GM18868 (cell line): ENCODE data around the gene RMP24.
A peak's percentile ranks its signal among the peaks of the same experiment; 100 is the strongest.
"Not testable (repeated sequence)": the region's sequence is repeated elsewhere in the genome, so short reads cannot be mapped to it uniquely, and the experiment has no call there.

ENCODE experiments used
- ATAC-seq: cut with Tn5 transposase; IDR thresholded peaks from one replicate; pipeline ENCODE4 v1.9.1; 2021; ENCODE audit warnings: mild to moderate bottlenecking, moderate library complexity; ENCODE audit not compliant: unreplicated experiment

RMP24 gene

GRCh38 chr18:35967866-35968265 is 4.6 kb upstream of the RMP24 start:
- ATAC-seq: not testable (repeated sequence)

DNA sequence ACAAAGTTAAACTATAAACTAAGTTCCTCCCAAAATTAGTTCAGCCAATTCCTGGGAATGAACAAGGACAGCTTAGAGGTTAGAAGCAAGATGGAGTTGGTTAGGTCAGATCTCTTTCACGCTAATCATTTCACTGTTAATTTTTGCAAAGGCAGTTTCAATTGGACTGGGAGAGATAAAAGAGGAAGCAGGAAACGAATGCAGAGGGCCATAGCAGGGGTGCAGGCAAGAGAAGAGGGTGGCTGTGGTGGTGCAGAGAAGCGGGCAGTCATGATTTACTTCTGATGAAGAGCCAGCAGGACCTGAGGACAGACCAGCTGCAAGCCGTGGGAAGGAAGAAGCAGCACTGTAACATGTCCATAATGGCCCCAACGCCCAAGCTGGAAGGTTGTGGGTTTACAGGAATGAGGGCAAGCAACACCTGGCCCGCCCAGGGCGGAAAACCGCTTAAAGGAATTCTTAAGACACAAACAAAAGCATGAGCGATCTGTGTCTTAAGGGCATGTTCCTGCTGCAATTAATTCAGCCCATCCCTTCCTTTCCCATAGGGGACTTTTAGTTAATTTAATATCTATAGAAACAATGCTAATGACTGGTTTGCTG is 4.1 kb upstream of the RMP24 start:
- ATAC-seq: no peak

DNA sequence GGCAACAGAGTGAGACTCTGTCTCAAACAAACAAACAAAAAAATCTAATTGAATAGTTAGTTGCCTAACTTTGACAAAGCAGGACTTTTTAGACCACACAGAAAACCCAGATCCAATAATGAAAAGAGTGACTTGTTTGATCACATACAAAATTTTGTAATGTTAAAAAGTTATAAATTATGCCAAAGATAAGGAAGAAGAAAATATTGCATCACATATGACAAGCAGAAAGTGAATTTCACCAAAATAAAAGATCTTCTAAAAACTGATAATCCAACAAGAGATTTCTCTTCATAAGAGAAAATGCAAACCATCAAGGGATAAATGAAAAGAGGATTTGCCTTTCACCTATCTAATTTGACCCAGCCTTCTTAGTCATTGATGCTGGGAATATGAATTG is 2.8 kb upstream of the RMP24 start:
- ATAC-seq: no peak

- peak; percentile 7 for ATAC-seq
Observed at GRCh38 chr18:35971661-35972196, 750 bp upstream of the RMP24 start.

DNA sequence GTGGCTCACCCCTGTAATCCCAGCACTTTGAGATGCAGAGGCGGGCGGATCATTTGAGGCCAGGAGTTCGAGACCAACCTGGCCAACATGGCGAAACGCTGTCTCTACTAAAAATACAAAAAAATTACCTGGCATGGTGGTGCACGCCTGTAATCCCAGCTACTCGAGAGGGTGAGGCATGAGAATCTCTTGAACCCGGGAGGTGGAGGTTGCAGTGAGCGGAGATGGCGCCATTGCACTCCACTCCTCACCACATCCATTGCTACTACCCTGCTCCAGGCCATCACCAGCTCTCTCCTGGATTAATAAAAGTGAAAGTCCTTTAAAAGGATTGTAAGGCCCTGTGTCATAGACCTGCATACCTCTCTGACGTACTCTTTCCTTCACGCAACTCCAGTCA is 1.2 kb downstream of the RMP24 start:
- no peak for ATAC-seq

GRCh38 chr18:35974181-35974580 is 1.7 kb downstream of the RMP24 start:
- no peak for ATAC-seq

GRCh38 chr18:35979112-35979511 is 6.6 kb downstream of the RMP24 start:
- ATAC-seq: no peak

- ATAC-seq: no peak
Observed at GRCh38 chr18:35982409-35983114, 10.1 kb downstream of the RMP24 start.

DNA sequence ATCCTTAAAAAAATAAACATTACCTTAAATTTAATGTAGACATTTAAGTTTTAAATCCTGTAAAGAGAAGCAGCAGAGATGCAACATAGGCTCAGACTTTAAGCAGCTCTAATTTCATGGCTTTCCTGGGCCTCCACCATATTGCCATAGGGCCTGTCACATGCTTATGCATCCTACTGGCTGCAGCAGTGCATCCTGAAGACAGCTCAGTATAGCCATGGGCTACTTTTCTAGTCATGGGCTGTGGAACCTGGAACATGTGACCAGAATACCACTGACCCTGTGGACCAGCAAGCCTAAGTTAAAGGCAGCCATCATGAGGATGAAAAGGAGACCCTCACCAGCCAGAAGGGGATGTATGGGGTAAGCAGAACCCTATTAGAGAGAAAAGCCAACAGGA is 10.7 kb downstream of the RMP24 start:
- no peak for ATAC-seq

DNA sequence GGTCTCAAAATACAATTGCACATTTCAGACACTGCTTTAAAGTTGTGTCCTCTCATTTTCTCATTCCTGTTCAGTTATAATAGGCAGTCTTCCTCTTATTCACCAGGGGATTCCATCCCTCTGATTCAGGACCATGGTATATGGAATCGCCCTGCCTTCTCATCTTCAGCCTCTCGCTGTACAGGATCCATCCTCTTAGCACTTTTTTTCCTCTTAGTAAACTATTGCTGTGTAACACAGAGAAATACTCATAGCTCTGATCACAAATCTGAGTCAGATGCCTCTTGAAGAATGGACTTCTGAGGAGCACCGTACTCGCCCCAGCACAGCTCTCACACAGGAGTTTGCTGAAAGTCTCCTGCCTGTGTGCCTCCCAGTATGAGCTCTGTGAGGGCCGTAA is 11.3 kb downstream of the RMP24 start:
- no peak for ATAC-seq

DNA sequence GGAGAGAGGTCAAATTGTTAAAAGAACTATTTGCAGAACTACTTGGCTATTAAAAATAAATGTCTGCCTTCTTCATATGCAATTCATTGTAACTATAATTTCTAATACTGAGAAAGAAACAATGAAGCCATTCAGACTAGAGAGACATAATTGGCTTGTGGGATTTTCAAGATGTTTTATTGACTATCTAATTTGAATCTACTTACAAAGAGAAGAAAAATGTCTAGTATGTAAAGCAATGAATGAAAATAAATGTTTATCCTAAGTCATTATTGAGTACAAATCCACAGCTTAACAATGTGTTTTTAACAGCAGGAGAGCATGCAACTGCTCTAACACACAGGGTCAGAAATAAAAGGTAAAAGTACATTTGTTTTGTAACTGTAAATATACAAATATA is 19.2 kb downstream of the RMP24 start:
- no peak for ATAC-seq

DNA sequence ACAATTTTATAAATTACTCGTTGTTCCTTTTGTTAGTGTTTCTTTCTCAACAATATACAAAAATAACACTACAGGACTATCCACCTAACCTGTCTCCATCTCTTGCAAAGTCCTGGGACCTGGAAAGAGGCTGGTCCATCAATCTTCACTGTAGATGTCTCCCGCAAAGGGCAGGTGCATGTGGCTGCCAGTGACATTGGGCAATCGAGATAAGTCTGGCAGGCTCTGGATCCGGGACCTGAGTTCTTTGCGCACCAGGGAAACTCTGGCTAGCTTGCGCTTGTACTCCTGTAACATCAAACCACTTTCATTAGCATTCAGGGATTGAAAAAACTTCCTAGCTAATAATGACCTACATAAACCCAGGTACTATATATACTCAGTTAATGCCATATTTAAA is 20.5 kb downstream of the RMP24 start:
- no peak for ATAC-seq

GRCh38 chr18:35998967-35999366 is 26.5 kb downstream of the RMP24 start:
- no peak for ATAC-seq

DNA sequence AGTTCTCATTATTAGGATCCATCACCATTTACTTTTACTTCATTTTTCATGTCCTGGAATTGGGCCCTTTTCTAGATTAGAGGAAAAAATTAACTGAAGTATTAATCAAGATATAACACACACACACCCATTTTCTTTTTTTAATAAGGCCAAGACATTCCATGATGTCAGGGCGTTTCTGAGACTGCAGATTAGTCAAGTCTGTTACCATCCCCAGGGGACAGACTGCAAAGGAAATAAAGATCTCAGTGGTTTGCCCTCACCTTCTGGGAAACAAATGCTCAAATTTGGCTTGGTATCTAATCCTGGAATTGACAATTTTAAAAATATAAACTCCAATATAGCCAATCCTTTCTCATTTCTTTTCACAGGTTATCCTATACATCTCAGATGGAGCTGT is 27.4 kb downstream of the RMP24 start:
- no peak for ATAC-seq

DNA sequence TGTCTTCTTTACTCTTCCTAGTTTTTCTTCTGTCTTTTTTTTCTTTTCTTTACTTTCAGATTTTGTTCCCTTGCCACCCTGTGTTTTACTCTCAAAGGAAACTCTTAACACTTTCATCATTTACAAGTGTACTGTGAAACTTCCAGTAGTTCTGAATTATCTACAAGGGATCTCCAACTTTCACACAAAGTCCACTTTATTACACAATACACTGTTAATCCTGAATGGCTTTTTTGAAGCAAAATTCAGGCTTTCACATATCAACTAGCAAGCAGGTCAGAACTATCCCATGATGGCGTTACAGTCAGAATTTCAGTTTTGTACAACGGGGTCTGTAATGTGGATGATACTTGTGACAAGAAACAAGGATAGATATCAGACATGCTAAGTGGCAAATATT is 34.5 kb downstream of the RMP24 start:
- no peak for ATAC-seq

- no peak for ATAC-seq
Observed at GRCh38 chr18:36009214-36009613, 36.7 kb downstream of the RMP24 start.

DNA sequence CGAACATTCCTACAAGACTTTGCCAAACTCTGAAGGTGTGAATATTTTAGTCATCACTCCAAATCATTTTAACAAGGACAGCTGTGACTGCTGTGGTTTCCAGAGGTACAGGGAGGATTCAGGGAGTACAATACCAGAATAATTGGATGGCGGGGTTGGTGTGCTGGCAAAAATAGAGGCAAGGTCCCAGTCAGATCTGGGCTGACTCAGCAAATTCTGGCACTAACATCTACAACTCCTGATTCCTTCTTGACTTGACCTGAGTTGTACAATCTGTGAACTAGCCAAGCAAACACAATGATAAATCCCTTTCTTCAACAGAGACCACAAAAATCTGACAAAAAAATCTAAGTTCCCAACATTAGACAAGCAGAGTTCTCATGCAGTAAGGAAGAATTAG is 40.4 kb downstream of the RMP24 start:
- ATAC-seq: no peak

DNA sequence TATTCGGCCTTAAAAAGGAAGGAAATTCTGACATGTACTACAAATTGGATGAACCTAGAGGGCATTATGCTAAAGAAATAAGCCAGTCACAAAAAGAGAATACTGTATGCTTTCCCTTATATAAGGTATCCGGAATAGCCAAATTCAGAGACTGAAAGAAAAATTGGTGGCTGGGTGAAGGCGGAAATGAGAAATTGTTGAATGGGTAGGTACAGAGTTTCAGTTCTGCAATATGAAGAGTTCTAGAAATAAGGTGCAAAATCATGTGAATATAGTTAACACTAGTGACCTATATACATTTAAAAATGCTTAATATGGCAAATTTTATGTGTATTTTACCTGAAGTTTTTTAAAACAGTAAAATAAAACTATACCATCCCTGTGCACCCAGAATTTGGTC is 43.1 kb downstream of the RMP24 start:
- ATAC-seq: peak; percentile 91

- ATAC-seq: peak; percentile 3
Observed at GRCh38 chr18:36017232-36017631, 44.8 kb downstream of the RMP24 start.

- ATAC-seq: no peak
Observed at GRCh38 chr18:36020174-36020711, 47.8 kb downstream of the RMP24 start.

DNA sequence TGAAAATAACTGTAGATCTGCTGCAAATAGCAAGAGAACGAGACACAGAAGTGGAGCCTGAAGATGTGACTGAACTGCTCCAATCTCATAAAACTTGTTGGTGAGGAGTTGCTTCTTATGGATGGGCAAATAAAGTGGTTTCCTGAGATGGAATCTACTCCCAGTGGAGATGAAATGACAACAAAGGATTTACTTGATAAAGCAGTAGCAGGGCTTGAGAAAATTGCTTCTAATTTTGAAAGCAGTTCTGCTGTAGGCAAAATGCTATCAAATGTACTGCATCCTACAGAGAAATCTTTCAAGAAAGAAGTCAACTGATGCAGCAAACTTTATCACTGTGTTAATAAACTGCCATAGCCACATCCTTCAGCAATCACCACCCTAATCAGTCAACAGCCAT is 50.9 kb downstream of the RMP24 start:
- ATAC-seq: no peak

- not testable (repeated sequence) for ATAC-seq
Observed at GRCh38 chr18:36024241-36024640, 51.8 kb downstream of the RMP24 start.
